CD4-positive, alpha-beta T cell treated with Interleukin-12 subunit alpha and Interleukin-12 subunit beta, for 1 hour (primary cell): Measurements from ENCODE around the gene GALNT10.

ENCODE experiments used
- DNase-seq: peaks from one replicate; pipeline ENCODE4 v3.0.0-alpha.2; 2020

GALNT10 gene

GRCh38 chr5:154329519-154330040 lies 139.0 kb downstream of the GALNT10 start:
- DNase-seq: no peak

- DNase-seq: no peak
These were observed 139.6 kb downstream of the GALNT10 start for GRCh38 chr5:154330097-154330667.

GRCh38 chr5:154331232-154331631 lies 140.7 kb downstream of the GALNT10 start:
- no peak for DNase-seq

GRCh38 chr5:154331924-154332323 lies 141.4 kb downstream of the GALNT10 start:
- no peak for DNase-seq

- DNase-seq: no peak
These were observed 141.9 kb downstream of the GALNT10 start for GRCh38 chr5:154332451-154332850.

- no peak for DNase-seq
These were observed 142.5 kb downstream of the GALNT10 start for GRCh38 chr5:154333016-154333415.

GRCh38 chr5:154334406-154335064 lies 144.0 kb downstream of the GALNT10 start:
- DNase-seq: no peak

- DNase-seq: no peak
These were observed 144.5 kb downstream of the GALNT10 start for GRCh38 chr5:154335065-154335448.

- DNase-seq: no peak
These were observed 151.1 kb downstream of the GALNT10 start for GRCh38 chr5:154341620-154342019.

GRCh38 chr5:154342211-154342610 lies 151.7 kb downstream of the GALNT10 start:
- no peak for DNase-seq

GRCh38 chr5:154342963-154343362 lies 152.4 kb downstream of the GALNT10 start:
- no peak for DNase-seq

- no peak for DNase-seq
These were observed 153.9 kb downstream of the GALNT10 start for GRCh38 chr5:154344461-154344860.

- DNase-seq: no peak
These were observed 154.9 kb downstream of the GALNT10 start for GRCh38 chr5:154345255-154345952.

GRCh38 chr5:154346427-154346826 lies 155.9 kb downstream of the GALNT10 start:
- no peak for DNase-seq

GRCh38 chr5:154349626-154350264 lies 159.2 kb downstream of the GALNT10 start:
- no peak for DNase-seq

GRCh38 chr5:154351141-154351540 lies 160.6 kb downstream of the GALNT10 start:
- no peak for DNase-seq

GRCh38 chr5:154351566-154351965 lies 161.0 kb downstream of the GALNT10 start:
- no peak for DNase-seq

- no peak for DNase-seq
These were observed 162.5 kb downstream of the GALNT10 start for GRCh38 chr5:154352960-154353548.

- no peak for DNase-seq
These were observed 164.6 kb downstream of the GALNT10 start for GRCh38 chr5:154355129-154355611.

GRCh38 chr5:154356020-154356655 lies 165.6 kb downstream of the GALNT10 start:
- DNase-seq: no peak

- DNase-seq: no peak
These were observed 166.4 kb downstream of the GALNT10 start for GRCh38 chr5:154356958-154357357.

GRCh38 chr5:154358516-154359220 lies 168.1 kb downstream of the GALNT10 start:
- DNase-seq: no peak
